Type B pancreatic cell (in vitro differentiated cells): ENCODE results near the gene CACNA1C. TPM values are rescaled to one million over a fixed set of nuclear protein-coding genes. Genes with fewer than 3 reads are reported as not detected.

Experiments
- DNase-seq: peaks from one replicate; pipeline ENCODE4 v3.0.0; 2021; ENCODE audit warnings: mixed read lengths; ENCODE audit not compliant: unreplicated experiment; ENCODE audit errors: extremely low spot score
- H3K27ac Mint-ChIP-seq: 2 replicates; pipeline ENCODE4 v1.8.0; 2021; ENCODE audit warnings: mild to moderate bottlenecking, mixed read lengths
- H3K27me3 Mint-ChIP-seq: 2 replicates; pipeline ENCODE4 v1.8.0; 2021; ENCODE audit warnings: mixed read lengths
- H3K36me3 Mint-ChIP-seq: 2 replicates; pipeline ENCODE4 v1.8.0; 2021; ENCODE audit warnings: mixed read lengths
- H3K4me1 Mint-ChIP-seq: one replicate; pipeline ENCODE4 v1.8.0; 2021; ENCODE audit warnings: mixed read lengths; ENCODE audit not compliant: unreplicated experiment
- H3K4me3 Mint-ChIP-seq: 2 replicates; pipeline ENCODE4 v1.8.0; 2021; ENCODE audit warnings: mild to moderate bottlenecking, mixed read lengths
- H3K9me3 Mint-ChIP-seq: 2 replicates; pipeline ENCODE4 v1.8.0; 2021; ENCODE audit warnings: mixed read lengths
- CTCF ChIP-seq: fragments of 200-600 bp; sonication (generic); conservative IDR thresholded peaks from 2 replicates; pipeline ENCODE4 v1.5.0; 2021; ENCODE audit warnings: antibody characterized with exemption, mild to moderate bottlenecking
- total RNA-seq: library from RNA; stranded (reverse); gene quantifications from 2 replicates; pipeline ENCODE4 v1.2.1, GENCODE V29; 2021; ENCODE audit warnings: low replicate concordance

The CACNA1C gene
- total RNA-seq, 1 donor from 2014 or later: 14.3 TPM

- no peaks in the 10 kb centered on the region for H3K4me1 Mint-ChIP-seq
- H3K9me3 Mint-ChIP-seq: peaks cover 6% of the 10 kb centered on the region
- H3K27ac Mint-ChIP-seq: no peak overlapping the region
- no peak overlapping the region for H3K4me3 Mint-ChIP-seq
- peaks cover 46% of the 10 kb centered on the region for H3K36me3 Mint-ChIP-seq
- no peak for TF ChIP-seq CTCF
- DNase-seq: no peak
- peaks cover 6% of the 10 kb centered on the region for H3K27me3 Mint-ChIP-seq
These were observed 543.7 kb downstream of the CACNA1C start for GRCh38 chr12:2596441-2596840.

GRCh38 chr12:2605301-2605700 lies 552.5 kb downstream of the CACNA1C start:
- no peak for TF ChIP-seq CTCF
- Mint-ChIP-seq H3K27me3 (peaks cover 18% of the 10 kb centered on the region), H3K4me1 (no peaks in the 10 kb centered on the region), H3K4me3 (no peak overlapping the region), H3K9me3 (no peaks in the 10 kb centered on the region), H3K36me3 (peaks cover 16% of the 10 kb centered on the region), H3K27ac (no peak overlapping the region)
- no peak for DNase-seq

DNA sequence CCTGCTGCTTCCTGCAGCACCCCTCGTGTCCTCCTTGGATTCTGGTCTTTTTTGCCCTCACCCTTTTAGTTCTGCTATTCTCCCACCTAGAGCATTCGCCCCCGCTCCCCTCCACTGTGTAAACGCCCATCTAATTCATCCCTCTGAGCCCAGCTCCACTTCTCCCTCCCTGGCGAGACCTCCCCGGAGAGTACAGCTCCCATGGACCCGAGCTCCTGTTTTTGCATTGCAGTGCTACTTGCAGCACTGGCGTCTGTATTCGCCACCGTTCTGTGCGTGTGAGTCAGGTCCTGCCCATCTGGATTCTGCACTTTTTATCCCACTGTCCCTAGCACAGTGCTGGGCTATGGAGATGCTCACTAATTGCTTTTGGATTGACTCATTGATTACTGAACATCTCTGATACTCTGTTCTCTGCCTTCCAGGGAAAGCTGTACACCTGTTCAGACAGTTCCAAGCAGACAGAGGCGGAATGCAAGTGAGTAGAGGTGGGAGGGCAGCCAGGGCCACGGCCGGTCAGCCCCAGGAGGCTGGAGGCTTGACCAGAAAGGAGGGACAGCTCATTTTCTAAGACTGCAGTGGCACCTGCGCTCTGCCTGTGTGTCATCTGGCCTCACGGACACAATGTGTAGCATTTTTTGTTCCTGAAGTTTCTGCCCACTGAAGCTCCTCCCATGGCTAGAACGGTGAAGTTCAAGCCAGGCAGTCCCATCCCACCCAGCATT lies 553.6 kb downstream of the CACNA1C start:
- Mint-ChIP-seq H3K27me3 (peaks cover 17% of the 10 kb centered on the region), H3K27ac (no peak overlapping the region), H3K4me3 (no peak overlapping the region), H3K9me3 (no peaks in the 10 kb centered on the region), H3K36me3 (peaks cover 16% of the 10 kb centered on the region), H3K4me1 (no peaks in the 10 kb centered on the region)
- TF ChIP-seq CTCF: no peak
- no peak for DNase-seq

GRCh38 chr12:2607881-2608607 lies 555.3 kb downstream of the CACNA1C start:
- H3K27ac Mint-ChIP-seq: no peak overlapping the region
- peaks cover 27% of the 10 kb centered on the region for H3K27me3 Mint-ChIP-seq
- H3K4me3 Mint-ChIP-seq: no peak overlapping the region
- H3K36me3 Mint-ChIP-seq: peaks cover 11% of the 10 kb centered on the region
- H3K4me1 Mint-ChIP-seq: no peaks in the 10 kb centered on the region
- no peak for DNase-seq
- no peaks in the 10 kb centered on the region for H3K9me3 Mint-ChIP-seq
- no peak for TF ChIP-seq CTCF

DNA sequence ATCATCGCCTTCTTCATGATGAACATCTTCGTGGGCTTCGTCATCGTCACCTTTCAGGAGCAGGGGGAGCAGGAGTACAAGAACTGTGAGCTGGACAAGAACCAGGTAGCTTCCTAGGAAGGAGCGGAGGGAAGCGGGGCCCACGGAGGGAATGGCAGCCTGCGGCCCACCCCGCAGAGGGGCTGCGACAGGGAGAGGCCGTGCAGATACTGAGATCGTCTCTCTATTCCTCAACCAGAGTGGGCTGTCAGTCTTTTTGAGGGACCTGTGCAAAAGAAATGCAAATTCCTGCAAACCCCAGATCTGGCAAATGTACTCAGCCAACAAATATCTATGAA lies 555.8 kb downstream of the CACNA1C start:
- Mint-ChIP-seq H3K9me3 (no peaks in the 10 kb centered on the region), H3K27ac (no peak overlapping the region), H3K4me3 (no peak overlapping the region)

More for the DNA sequence above, 555.8 kb downstream of the CACNA1C start:
- no peak for DNase-seq
- H3K36me3 Mint-ChIP-seq: peaks cover 11% of the 10 kb centered on the region
- H3K4me1 Mint-ChIP-seq: no peaks in the 10 kb centered on the region
- peaks cover 29% of the 10 kb centered on the region for H3K27me3 Mint-ChIP-seq
- TF ChIP-seq CTCF: no peak
